Activated B cell treated with CpG ODN at 0.5 μM for 24 hours (primary cell): ENCODE data around the gene ERH. TPM values are rescaled to one million over a fixed set of nuclear protein-coding genes. Genes with fewer than 3 reads are reported as not detected.

ENCODE experiments used
- ATAC-seq: fragments of 200-7000 bp; cut with Tn5 transposase; one replicate; pipeline ENCODE4 v1.10.0; 2021; ENCODE audit warnings: low read depth, mild to moderate bottlenecking, moderate library complexity
- CTCF ChIA-PET: fragments of 350-600 bp; sonication (Branson Sonifier 250); formaldehyde crosslinking; loops from one replicate; lab custom pipeline; 2021; ENCODE audit warnings: antibody characterized with exemption; lab: Charles Lee
- POLR2A ChIA-PET: fragments of 350-600 bp; sonication (Branson Sonifier 250); formaldehyde crosslinking; loops from one replicate; lab custom pipeline; 2021; ENCODE audit warnings: antibody characterized with exemption; lab: Charles Lee
- DNase-seq: peaks from one replicate; pipeline ENCODE4 v3.0.0; 2022
- H3K27ac Mint-ChIP-seq: one replicate; pipeline ENCODE4 v1.8.0; 2020; ENCODE audit warnings: mixed read lengths
- H3K27me3 Mint-ChIP-seq: one replicate; pipeline ENCODE4 v1.8.0; 2021; ENCODE audit warnings: mixed read lengths
- H3K36me3 Mint-ChIP-seq: one replicate; pipeline ENCODE4 v1.8.0; 2021; ENCODE audit warnings: low read depth, mixed read lengths
- H3K4me1 Mint-ChIP-seq: one replicate; pipeline ENCODE4 v1.8.0; 2021; ENCODE audit warnings: mixed read lengths
- H3K4me3 Mint-ChIP-seq: one replicate; pipeline ENCODE4 v1.8.0; 2020; ENCODE audit warnings: mild to moderate bottlenecking, mixed read lengths
- H3K9me3 Mint-ChIP-seq: one replicate; pipeline ENCODE4 v1.8.0; 2020; ENCODE audit warnings: mixed read lengths
- intact Hi-C: fragments of 100-400 bp; cut with micrococcal nuclease; formaldehyde crosslinking; loops from one replicate; pipeline ENCODE4 v1.15.1; 2024
- total RNA-seq: library from RNA; stranded (reverse); gene quantifications from 2 replicates; pipeline ENCODE4 v1.2.3, GENCODE V29; 2022
- TF ChIP-seq, protein P1 (sequence below): fragments of 200-600 bp; IDR thresholded peaks from one replicate; pipeline ENCODE4 v1.8.0; 2022; ENCODE audit warnings: antibody characterized with exemption, mild to moderate bottlenecking

The ERH gene
- total RNA-seq: 252 and 273 TPM in 2 replicates

DNA sequence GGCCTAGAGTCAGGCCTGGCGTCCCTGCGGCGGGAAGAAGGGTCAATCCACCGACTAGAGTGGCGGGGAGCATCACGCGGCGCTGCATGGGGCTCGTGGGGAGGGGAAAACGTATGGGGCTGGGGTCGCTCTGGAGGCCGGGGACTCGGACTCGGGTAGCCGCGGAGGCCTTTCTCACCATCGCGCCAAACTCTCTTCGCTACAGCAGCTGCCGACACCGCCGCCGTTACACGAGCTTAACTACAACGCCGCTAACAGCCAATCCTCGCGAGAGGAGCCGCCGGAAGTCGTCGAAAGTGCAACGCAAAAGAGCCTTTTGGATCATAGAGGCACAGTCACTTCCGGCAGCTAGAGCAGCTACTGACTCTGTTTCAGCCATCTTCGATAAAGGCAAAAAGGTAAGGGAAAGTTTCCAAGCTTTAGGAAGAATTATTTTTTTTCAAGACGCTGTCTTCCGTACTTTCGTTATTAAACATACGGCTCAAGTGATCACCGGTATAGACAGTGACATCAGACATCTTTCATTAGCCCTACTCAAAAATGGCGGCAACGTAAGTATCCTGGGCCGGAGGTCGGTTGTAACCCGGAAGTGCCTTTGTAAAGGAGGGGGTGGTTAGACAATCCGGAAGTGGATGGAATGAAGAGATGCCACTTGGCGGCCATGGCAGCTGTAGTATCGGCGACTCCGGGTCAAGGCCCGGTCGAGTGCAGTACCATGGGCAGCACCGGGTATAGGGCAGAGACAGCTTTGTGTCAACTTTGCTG is at the start of gene ERH, which contains the start of gene SLC39A9:
TSS of gene ERH (minus strand) at position 247 of the 765 bp plus-strand sequence. CDS start at position 181, 66 bp downstream.
TSS of gene SLC39A9 (plus strand) at position 640 of the 765 bp plus-strand sequence. CDS start 678 bp downstream, outside the sequence.
- Mint-ChIP-seq H3K4me3 (peak within 1 kb of the TSS; percentile 89), H3K9me3 (no peaks in the 10 kb centered on the region), H3K27me3 (no peaks in the 10 kb centered on the region), H3K4me1 (peaks cover 64% of the 10 kb centered on the region), H3K27ac (peak within 1 kb of the TSS; percentile 96), H3K36me3 (peaks cover 56% of the 10 kb centered on the region)
- POLR2A ChIA-PET: interaction anchor here (0.5 to 2.8 kb wide), 27 partner anchors 10 to 1703 kb away, joined by 3 to 30 read pairs (median 5); partner anchors contain the start of genes DCAF5, EXD2, RDH11 and SRSF5
- TF ChIP-seq, protein P1, sequence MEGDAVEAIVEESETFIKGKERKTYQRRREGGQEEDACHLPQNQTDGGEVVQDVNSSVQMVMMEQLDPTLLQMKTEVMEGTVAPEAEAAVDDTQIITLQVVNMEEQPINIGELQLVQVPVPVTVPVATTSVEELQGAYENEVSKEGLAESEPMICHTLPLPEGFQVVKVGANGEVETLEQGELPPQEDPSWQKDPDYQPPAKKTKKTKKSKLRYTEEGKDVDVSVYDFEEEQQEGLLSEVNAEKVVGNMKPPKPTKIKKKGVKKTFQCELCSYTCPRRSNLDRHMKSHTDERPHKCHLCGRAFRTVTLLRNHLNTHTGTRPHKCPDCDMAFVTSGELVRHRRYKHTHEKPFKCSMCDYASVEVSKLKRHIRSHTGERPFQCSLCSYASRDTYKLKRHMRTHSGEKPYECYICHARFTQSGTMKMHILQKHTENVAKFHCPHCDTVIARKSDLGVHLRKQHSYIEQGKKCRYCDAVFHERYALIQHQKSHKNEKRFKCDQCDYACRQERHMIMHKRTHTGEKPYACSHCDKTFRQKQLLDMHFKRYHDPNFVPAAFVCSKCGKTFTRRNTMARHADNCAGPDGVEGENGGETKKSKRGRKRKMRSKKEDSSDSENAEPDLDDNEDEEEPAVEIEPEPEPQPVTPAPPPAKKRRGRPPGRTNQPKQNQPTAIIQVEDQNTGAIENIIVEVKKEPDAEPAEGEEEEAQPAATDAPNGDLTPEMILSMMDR: no peak
- CTCF ChIA-PET: interaction anchor here (1.4 to 2.1 kb wide), 2 partner anchors 43 to 61 kb away, joined by 3 to 19 read pairs; no protein-coding TSS in a partner anchor
- ATAC-seq (peak; percentile 85), DNase-seq (peak; percentile 83)
- intact Hi-C loops: loop anchor here (1.0 to 5.0 kb wide), 11 partner anchors 31 to 1577 kb away; partner anchors contain the start of genes COX16, DCAF5, EXD2 and SRSF5

- H3K9me3 Mint-ChIP-seq: no peaks in the 10 kb centered on the region
- DNase-seq (no peak), ATAC-seq (no peak)
- peak overlapping the region; percentile 24 for H3K27ac Mint-ChIP-seq
- ChIA-PET POLR2A (interaction anchor here (2.0 to 2.6 kb wide), 2 partner anchors 14 to 46 kb away, joined by 15 to 26 read pairs; partner anchors contain the start of genes ERH and SLC39A9), CTCF (no interaction called here)
- H3K4me1 Mint-ChIP-seq: peaks cover 10% of the 10 kb centered on the region
- H3K4me3 Mint-ChIP-seq: no peak overlapping the region
- TF ChIP-seq, protein P1: no peak
- peaks cover 60% of the 10 kb centered on the region for H3K36me3 Mint-ChIP-seq
- intact Hi-C loops: loop anchor here (5.0 kb wide), 1 partner anchor 46 kb away; the partner anchor contains the start of genes ERH and SLC39A9
- no peaks in the 10 kb centered on the region for H3K27me3 Mint-ChIP-seq
These were observed 45.3 kb upstream of the ERH start for GRCh38 chr14:69443296-69443805.

- DNase-seq (no peak), ATAC-seq (peak; percentile 87)
- Mint-ChIP-seq H3K27ac (peak overlapping the region; percentile 71), H3K4me3 (peak overlapping the region; percentile 53), H3K36me3 (peaks cover 55% of the 10 kb centered on the region), H3K27me3 (no peaks in the 10 kb centered on the region), H3K9me3 (no peaks in the 10 kb centered on the region), H3K4me1 (peaks cover 10% of the 10 kb centered on the region)
- CTCF ChIA-PET: no interaction called here
- POLR2A ChIA-PET: interaction anchor here (0.7 to 2.6 kb wide), 4 partner anchors 13 to 87 kb away, joined by 3 to 26 read pairs (median 10); partner anchors contain the start of genes ERH and SLC39A9
- intact Hi-C loops: loop anchor here (1.0 to 5.0 kb wide), 2 partner anchors 14 to 45 kb away; partner anchors contain the start of genes ERH and SLC39A9
- TF ChIP-seq, protein P1: no peak
These were observed 43.8 kb upstream of the ERH start for GRCh38 chr14:69441948-69442347.

DNA sequence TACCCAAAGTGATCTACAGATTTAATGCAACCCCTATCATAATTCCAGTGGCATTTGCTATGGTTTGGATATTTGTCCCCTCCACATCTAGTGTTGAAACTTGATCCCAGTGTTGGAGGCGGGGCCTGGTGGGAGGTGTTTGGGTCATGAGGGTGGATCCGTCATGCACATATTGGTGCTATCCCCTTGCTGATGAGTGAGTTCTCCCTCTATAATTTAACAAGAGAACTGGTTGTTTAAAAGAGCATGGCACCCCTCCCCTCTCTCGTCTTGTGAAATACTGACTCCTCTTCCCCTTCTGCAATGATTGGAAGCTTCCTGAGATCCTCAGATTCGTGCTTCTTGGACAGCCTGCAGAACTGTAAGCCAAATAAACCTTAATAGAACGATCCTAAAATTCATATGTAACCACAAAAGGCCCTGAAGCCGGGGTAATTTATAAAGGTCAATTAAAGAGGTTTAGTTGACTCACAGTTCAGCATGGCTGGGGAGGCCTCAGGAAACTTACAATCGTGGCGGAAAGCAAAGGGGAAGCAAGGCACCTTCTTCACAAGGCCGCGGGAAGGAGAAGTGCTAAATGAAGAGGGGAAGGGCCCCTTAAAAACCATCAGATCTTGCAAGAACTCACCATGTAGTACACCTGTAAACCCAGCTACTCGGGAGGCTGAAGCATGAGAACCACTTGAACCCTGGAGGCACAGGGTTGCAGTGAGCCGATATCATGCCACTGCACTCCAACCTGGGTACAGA is 41.6 kb upstream of the ERH start:
- Mint-ChIP-seq H3K36me3 (peaks cover 37% of the 10 kb centered on the region), H3K27me3 (no peaks in the 10 kb centered on the region), H3K4me1 (peaks cover 26% of the 10 kb centered on the region), H3K4me3 (no peak overlapping the region), H3K9me3 (no peaks in the 10 kb centered on the region), H3K27ac (no peak overlapping the region)
- TF ChIP-seq, protein P1: no peak
- POLR2A ChIA-PET: interaction anchor here (0.9 kb wide), 1 partner anchor 41 kb away, joined by 4 read pairs; the partner anchor contains the start of genes ERH and SLC39A9
- CTCF ChIA-PET: no interaction called here
- ATAC-seq: no peak
- intact Hi-C loops: loop anchor here (5.0 kb wide), 1 partner anchor 42 kb away; the partner anchor contains the start of genes ERH and SLC39A9
- no peak for DNase-seq
